Measurements from ENCODE around the gene SLC30A3. TPM values are rescaled to one million over a fixed set of nuclear protein-coding genes. Genes with fewer than 3 reads are reported as not detected.

The SLC30A3 gene
- total RNA-seq, 1 donor from 2014 or later: not detected

Other genes starting within 250 kb of the SLC30A3 start
- 21.0 TPM for gene TMEM214, start 230.1 kb downstream of the SLC30A3 start, total RNA-seq
- gene AGBL5, start 211.4 kb downstream of the SLC30A3 start, total RNA-seq: 8.9 TPM
- gene OST4, start 191.4 kb downstream of the SLC30A3 start, total RNA-seq: 209 TPM
- gene EMILIN1, start 184.4 kb downstream of the SLC30A3 start, total RNA-seq: 82.0 TPM
- 1.6 TPM for gene KHK, start 176.3 kb downstream of the SLC30A3 start, total RNA-seq
- gene CGREF1, start 143.9 kb downstream of the SLC30A3 start, total RNA-seq: 1.6 TPM
- 1.3 TPM for gene ABHD1, start 139.2 kb downstream of the SLC30A3 start, total RNA-seq
- gene PREB, start 128.4 kb downstream of the SLC30A3 start, total RNA-seq: 52.6 TPM
- gene PRR30, start 123.6 kb downstream of the SLC30A3 start, total RNA-seq: not detected
- not detected for gene TCF23, start 114.0 kb downstream of the SLC30A3 start, total RNA-seq
- gene ATRAID, start 51.0 kb downstream of the SLC30A3 start, total RNA-seq: 114 TPM
- gene SLC5A6, start 50.8 kb downstream of the SLC30A3 start, total RNA-seq: 26.1 TPM
- 33.7 TPM for gene CAD, start 45.7 kb downstream of the SLC30A3 start, total RNA-seq
- gene DNAJC5G, start 12.4 kb upstream of the SLC30A3 start, total RNA-seq: not detected
- 40.5 TPM for gene TRIM54, start 19.4 kb upstream of the SLC30A3 start, total RNA-seq
- not detected for gene UCN, start 45.4 kb upstream of the SLC30A3 start, total RNA-seq
- gene MPV17, start 60.0 kb upstream of the SLC30A3 start, total RNA-seq: 34.6 TPM
- 30.3 TPM for gene GTF3C2, start 93.7 kb upstream of the SLC30A3 start, total RNA-seq
- gene EIF2B4, start 107.3 kb upstream of the SLC30A3 start, total RNA-seq: 21.2 TPM
- gene SNX17, start 107.6 kb upstream of the SLC30A3 start, total RNA-seq: 80.9 TPM
- gene ZNF513, start 117.7 kb upstream of the SLC30A3 start, total RNA-seq: 9.4 TPM
- 41.3 TPM for gene PPM1G, start 146.5 kb upstream of the SLC30A3 start, total RNA-seq
- 93.0 TPM for gene NRBP1, start 165.6 kb upstream of the SLC30A3 start, total RNA-seq
- 6.2 TPM for gene KRTCAP3, start 179.3 kb upstream of the SLC30A3 start, total RNA-seq
- gene IFT172, start 226.7 kb upstream of the SLC30A3 start, total RNA-seq: 23.1 TPM
- 9.5 TPM for gene FNDC4, start 232.2 kb upstream of the SLC30A3 start, total RNA-seq
- not detected for gene GCKR, start 233.8 kb upstream of the SLC30A3 start, total RNA-seq

Data from tongue (tissue), 1 donor.